Prostate gland (tissue), 2 donors: ENCODE results near the gene CIAPIN1.
"Not testable (repeated sequence)": the region's sequence is repeated elsewhere in the genome, so short reads cannot be mapped to it uniquely, and the experiment has no call there.

ENCODE experiments used
- CTCF ChIP-seq, 4 experiments: fragments of 200-600 bp in 2 of 4; fragments of 450-650 bp in 2 of 4; sonication (generic) in 2 of 4; IDR thresholded peaks; 1 replicate in 3 of 4; 2 replicates in 1 of 4; pipeline ENCODE4 v1.5.1; 2016 to 2019; ENCODE audit warnings: antibody characterized with exemption in 4 of 4, mild to moderate bottlenecking in 2 of 4, moderate library complexity in 2 of 4
- POLR2A ChIP-seq: fragments of 450-650 bp; IDR thresholded peaks from one replicate; pipeline ENCODE4 v1.6.1; 2016; ENCODE audit warnings: antibody characterized with exemption, mild to moderate bottlenecking
- POLR2AphosphoS5 ChIP-seq: sonication (generic); formaldehyde crosslinking; IDR thresholded peaks from one replicate; pipeline ENCODE4 v1.6.1; 2017; ENCODE audit warnings: antibody characterized with exemption

DNA sequence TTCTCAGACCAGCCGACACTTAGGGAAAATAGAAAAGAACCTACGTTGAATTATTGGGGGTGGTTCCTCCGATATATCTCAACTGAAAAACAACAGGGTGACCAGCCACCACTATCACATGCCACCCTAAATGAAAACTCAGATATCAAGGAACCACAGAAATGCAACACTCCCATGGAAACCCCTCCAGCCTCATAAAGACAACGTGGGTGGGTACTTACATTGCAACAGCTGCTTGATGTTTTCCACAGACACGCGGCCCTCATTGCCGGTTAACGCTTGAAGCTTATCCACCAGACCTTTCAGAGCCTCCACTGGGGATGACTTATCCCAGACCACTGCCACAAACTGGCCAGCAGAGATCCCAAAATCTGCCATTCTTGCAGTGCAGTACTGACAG is 6.6 kb downstream of the CIAPIN1 start:
- not testable (repeated sequence) for TF ChIP-seq CTCF (IDR thresholded peaks at IDR 0.05); POLR2A; POLR2AphosphoS5
